HepG2 (cell line): ENCODE data around the gene DPH1. TPM values are rescaled to one million over a fixed set of nuclear protein-coding genes. Genes with fewer than 3 reads are reported as not detected.

Source experiments
- GABPB1 ChIP-seq: IDR thresholded peaks from 2 replicates; pipeline ENCODE4 v1.6.1; 2016; ENCODE audit warnings: mild to moderate bottlenecking, missing genetic modification reagents, moderate library complexity, missing compliant biosample characterization
- HNRNPLL ChIP-seq: fragments of 200-400 bp; formaldehyde crosslinking; IDR thresholded peaks from 2 replicates; pipeline ENCODE4 v1.6.1; 2017; ENCODE audit warnings: mild to moderate bottlenecking, low read depth, low read length; ENCODE audit not compliant: poor library complexity, severe bottlenecking
- MAFF ChIP-seq: IDR thresholded peaks from 2 replicates; pipeline ENCODE4 v1.6.1; 2011; ENCODE audit warnings: low read depth, low read length, improper control_type of control experiment
- MAFG ChIP-seq: sonication (generic); formaldehyde crosslinking; IDR thresholded peaks from 2 replicates; pipeline ENCODE4 v1.5.1; 2020; ENCODE audit warnings: mild to moderate bottlenecking, missing genetic modification reagents
- MEF2D ChIP-seq: sonication (generic); formaldehyde crosslinking; IDR thresholded peaks from 2 replicates; pipeline ENCODE4 v1.5.1; 2020; ENCODE audit warnings: mild to moderate bottlenecking, missing genetic modification reagents
- NR2F1 ChIP-seq, 2 experiments: fragments of 450-650 bp in 1 of 2; formaldehyde crosslinking in 1 of 2; IDR thresholded peaks; 2 replicates each; pipeline versions ENCODE4 v1.5.0 to v1.6.1; 2016 to 2020; ENCODE audit warnings: mild to moderate bottlenecking in 1 of 2, missing compliant biosample characterization in 1 of 2, missing genetic modification reagents in 1 of 2, moderate library complexity in 1 of 2
- SOX6 ChIP-seq, 2 experiments: fragments of 450-650 bp in 1 of 2; sonication (generic) in 1 of 2; formaldehyde crosslinking in 1 of 2; IDR thresholded peaks; 2 replicates each; pipeline versions ENCODE4 v1.4.0 to v1.6.1; 2017 to 2020; ENCODE audit warnings: antibody characterized with exemption in 1 of 2, mild to moderate bottlenecking in 1 of 2, missing genetic modification reagents in 1 of 2
- THAP11 ChIP-seq: IDR thresholded peaks from 2 replicates; pipeline ENCODE4 v1.6.1; 2016; ENCODE audit warnings: missing biosample characterization, missing genetic modification reagents
- THAP7 ChIP-seq: sonication (generic); formaldehyde crosslinking; IDR thresholded peaks from 2 replicates; pipeline ENCODE4 v1.8.1; 2023; ENCODE audit warnings: mild to moderate bottlenecking, missing genetic modification reagents
- ZBTB39 ChIP-seq: sonication (generic); formaldehyde crosslinking; IDR thresholded peaks from 2 replicates; pipeline ENCODE4 v1.5.0; 2020; ENCODE audit warnings: missing genetic modification reagents
- ZFY ChIP-seq: sonication (generic); formaldehyde crosslinking; IDR thresholded peaks from 2 replicates; pipeline ENCODE4 v1.4.0; 2020; ENCODE audit warnings: missing genetic modification reagents
- ZNF138 ChIP-seq: sonication (generic); formaldehyde crosslinking; IDR thresholded peaks from 2 replicates; pipeline ENCODE4 v1.5.0; 2020; ENCODE audit warnings: mild to moderate bottlenecking, low read depth, missing genetic modification reagents
- ZNF280B ChIP-seq: sonication (generic); formaldehyde crosslinking; IDR thresholded peaks from 2 replicates; pipeline ENCODE4 v1.5.0; 2020; ENCODE audit warnings: missing genetic modification reagents, mild to moderate bottlenecking, borderline replicate concordance
- ZNF292 ChIP-seq: sonication (generic); formaldehyde crosslinking; IDR thresholded peaks from 2 replicates; pipeline ENCODE4 v1.8.1; 2022; ENCODE audit warnings: mild to moderate bottlenecking, low read depth, missing genetic modification reagents, borderline replicate concordance
- ZNF646 ChIP-seq: sonication (generic); formaldehyde crosslinking; IDR thresholded peaks from 2 replicates; pipeline ENCODE4 v1.9.0; 2021; ENCODE audit warnings: mild to moderate bottlenecking, missing genetic modification reagents
- ZNF83 ChIP-seq: sonication (generic); formaldehyde crosslinking; IDR thresholded peaks from 2 replicates; pipeline ENCODE4 v1.4.0; 2020; ENCODE audit warnings: missing genetic modification reagents, mild to moderate bottlenecking, borderline replicate concordance
- ZSCAN21 ChIP-seq: sonication (generic); formaldehyde crosslinking; IDR thresholded peaks from 2 replicates; pipeline ENCODE4 v1.8.0; 2022; ENCODE audit warnings: mild to moderate bottlenecking, missing genetic modification reagents, moderate library complexity, borderline replicate concordance
- polyA plus RNA-seq, 8 experiments: library from polyadenylated mRNA; depleted of rRNA in 3 of 8; stranded (reverse) in 7 of 8; unstranded in 1 of 8; fragments of >200 nt; fragmentation: Illumina TruSeq in 4 of 8; extraction: Trizol in 4 of 8; gene quantifications; 2 replicates each; pipeline versions ENCODE4 v1.2.1 to v1.2.3, GENCODE V29; 2011 to 2016; ENCODE audit warnings: low read depth in 4 of 8, missing spikeins in 1 of 8, mixed read lengths in 1 of 8; ENCODE audit not compliant: insufficient read depth in 1 of 8
- total RNA-seq, 5 experiments: library from RNA; depleted of rRNA; stranded (reverse); fragments of >200 nt; fragmentation: Illumina TruSeq; extraction: Trizol; gene quantifications; 2 replicates each; pipeline ENCODE4 v1.2.3, GENCODE V29; 2016; ENCODE audit warnings: low read depth in 1 of 5

Gene DPH1
- total and polyA plus RNA-seq, 2 of the 13 experiments (the other 11 are each of a cell fraction or from before 2014, with no cell fraction given): 25.3 to 42.8 TPM

- TF ChIP-seq ZNF646 (CRISPR knock-in tag): peak; percentile 14; the same call in 1 of the 2 replicates
- TF ChIP-seq SOX6 (IDR thresholded peaks at IDR 0.05): no peak
- peak; percentile 33; the same call in 1 of the 2 replicates for TF ChIP-seq SOX6 (CRISPR knock-in tag; IDR thresholded peaks at IDR 0.05)
- TF ChIP-seq MAFF: peak; percentile 76
- no peak for TF ChIP-seq ZNF83
- 0 out of 2 replicates have a peak, but pooled peaks have one; percentile 69 for TF ChIP-seq ZNF138
- TF ChIP-seq THAP11 (CRISPR knock-in tag): no peak
- peak; percentile 45; the same call in 1 of the 2 replicates for TF ChIP-seq ZFY
- no peak for TF ChIP-seq ZBTB39 (CRISPR knock-in tag)
- TF ChIP-seq HNRNPLL: peak; percentile 47
- peak; percentile 80 for TF ChIP-seq MAFG
- peak; percentile 42; the same call in 1 of the 2 replicates for TF ChIP-seq GABPB1 (CRISPR knock-in tag)
- no peak for TF ChIP-seq THAP7 (CRISPR knock-in tag)
- TF ChIP-seq ZNF280B (CRISPR knock-in tag): 0 out of 2 replicates have a peak, but pooled peaks have one; percentile 61
- TF ChIP-seq NR2F1 (CRISPR knock-in tag; IDR thresholded peaks at IDR 0.05): no peak
- no peak for TF ChIP-seq ZSCAN21 (CRISPR knock-in tag)
- TF ChIP-seq ZNF292 (CRISPR knock-in tag): 0 out of 2 replicates have a peak, but pooled peaks have one; percentile 43
- peak; percentile 96 for TF ChIP-seq MEF2D
Observed at GRCh38 chr17:1999557-2000251, 30.2 kb upstream of the DPH1 start (continued).
